ENCODE results near the gene PRXL2A.

PRXL2A gene

GRCh38 chr10:80436446-80437098 is 28.2 kb downstream of the PRXL2A start:
- peaks cover 2% of the 10 kb centered on the region for H3K36me3 Mint-ChIP-seq (ENCODE audit: insufficient read depth)
- no peak for DNase-seq (ENCODE audit: low spot score in 2 of 2)
- no peak for ATAC-seq (replicated peaks; ENCODE audit: extremely low read depth, poor library complexity, severe bottlenecking)
- H3K27me3 Mint-ChIP-seq: peaks cover 27% of the 10 kb centered on the region
- H3K4me1 Mint-ChIP-seq: no peaks in the 10 kb centered on the region
- no peak overlapping the region for H3K4me3 Mint-ChIP-seq
- H3K27ac Mint-ChIP-seq (ENCODE audit: low read depth): no peak overlapping the region
- no peaks in the 10 kb centered on the region for H3K9me3 Mint-ChIP-seq

- no peaks in the 10 kb centered on the region for H3K4me1 Mint-ChIP-seq
- no peak overlapping the region for H3K4me3 Mint-ChIP-seq
- H3K27ac Mint-ChIP-seq (ENCODE audit: low read depth): no peak overlapping the region
- DNase-seq (ENCODE audit: low spot score in 2 of 2) (no peak), ATAC-seq (replicated peaks; ENCODE audit: extremely low read depth, poor library complexity, severe bottlenecking) (no peak)
- peaks cover 27% of the 10 kb centered on the region for H3K27me3 Mint-ChIP-seq
- peaks cover 2% of the 10 kb centered on the region for H3K36me3 Mint-ChIP-seq (ENCODE audit: insufficient read depth)
- no peaks in the 10 kb centered on the region for H3K9me3 Mint-ChIP-seq
These were observed 28.9 kb downstream of the PRXL2A start for GRCh38 chr10:80437227-80437626.

DNA sequence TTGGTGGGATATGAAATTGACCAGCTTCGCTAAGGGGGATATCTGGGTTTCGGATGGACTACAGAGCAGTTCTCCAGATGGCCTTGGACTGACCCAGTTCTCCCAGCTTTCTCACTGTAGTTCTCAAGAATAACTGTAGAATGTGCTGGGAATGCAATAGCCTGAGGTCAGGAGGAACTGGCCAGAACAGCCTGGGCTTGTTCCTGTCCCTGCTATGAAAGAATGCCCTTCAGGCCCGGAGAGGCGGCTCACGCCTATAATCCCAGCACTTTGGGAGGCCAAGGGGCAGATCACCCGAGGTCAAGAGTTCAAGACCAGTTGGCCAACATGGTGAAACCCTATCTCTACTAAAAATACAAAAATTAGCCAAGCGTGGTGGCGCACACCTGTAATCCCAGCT is 33.5 kb downstream of the PRXL2A start:
- no peak overlapping the region for H3K4me3 Mint-ChIP-seq
- peaks cover 12% of the 10 kb centered on the region for H3K36me3 Mint-ChIP-seq (ENCODE audit: insufficient read depth)
- H3K4me1 Mint-ChIP-seq: peaks cover 30% of the 10 kb centered on the region
- no peaks in the 10 kb centered on the region for H3K9me3 Mint-ChIP-seq
- H3K27ac Mint-ChIP-seq (ENCODE audit: low read depth): no peak overlapping the region
- no peak for DNase-seq (ENCODE audit: low spot score in 2 of 2)
- ATAC-seq (replicated peaks; ENCODE audit: extremely low read depth, poor library complexity, severe bottlenecking): no peak
- peaks cover 23% of the 10 kb centered on the region for H3K27me3 Mint-ChIP-seq

DNA sequence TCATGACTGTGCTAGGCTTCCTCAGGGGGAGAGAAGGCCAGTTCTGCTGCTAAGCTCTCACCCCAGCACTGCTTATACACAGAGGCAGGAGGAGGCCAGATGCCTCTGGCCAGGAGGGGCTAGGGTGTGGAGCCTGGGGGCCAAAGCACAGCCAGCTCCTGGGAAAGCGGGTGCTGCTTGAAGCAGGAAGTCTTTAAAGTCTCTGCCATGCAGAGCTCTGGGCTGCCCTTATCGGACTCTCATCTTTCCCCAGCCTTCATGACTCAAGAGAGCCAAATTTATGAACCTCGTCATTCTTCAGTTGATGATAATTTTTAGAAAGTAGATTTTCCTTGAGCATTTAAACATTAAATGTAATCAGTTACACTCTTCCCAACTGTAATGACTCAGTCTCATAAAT is 34.5 kb downstream of the PRXL2A start:
- Mint-ChIP-seq H3K27ac (ENCODE audit: low read depth) (no peak overlapping the region), H3K27me3 (peaks cover 13% of the 10 kb centered on the region), H3K36me3 (ENCODE audit: insufficient read depth) (peaks cover 12% of the 10 kb centered on the region), H3K4me3 (no peak overlapping the region), H3K4me1 (peaks cover 37% of the 10 kb centered on the region), H3K9me3 (no peaks in the 10 kb centered on the region)
- ATAC-seq (replicated peaks; ENCODE audit: extremely low read depth, poor library complexity, severe bottlenecking): no peak
- no peak for DNase-seq (ENCODE audit: low spot score in 2 of 2)

DNA sequence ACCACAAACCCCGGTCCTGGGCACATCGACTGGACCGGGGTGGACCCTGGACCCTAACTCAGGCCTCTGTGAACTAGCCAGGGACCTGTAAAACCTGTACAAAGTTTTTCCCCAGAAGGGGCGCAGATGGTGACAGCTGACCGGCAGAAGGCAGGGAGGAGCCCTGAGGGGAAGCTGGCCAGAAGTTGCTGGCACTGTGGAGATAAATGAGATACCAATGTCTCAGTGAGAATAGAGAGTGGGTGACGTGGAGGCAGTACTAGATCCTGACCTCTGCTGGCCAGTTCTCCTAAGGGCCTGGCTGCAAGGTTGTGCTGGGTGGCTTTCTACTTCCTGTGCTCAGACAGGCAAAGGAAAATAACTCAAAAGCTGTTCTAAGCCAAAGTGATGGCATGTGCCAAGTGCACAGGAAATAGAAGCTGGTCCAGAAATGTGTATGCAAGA is 35.2 kb downstream of the PRXL2A start:
- H3K27ac Mint-ChIP-seq (ENCODE audit: low read depth): no peak overlapping the region
- H3K27me3 Mint-ChIP-seq: peaks cover 6% of the 10 kb centered on the region
- DNase-seq (ENCODE audit: low spot score in 2 of 2) (no peak), ATAC-seq (replicated peaks; ENCODE audit: extremely low read depth, poor library complexity, severe bottlenecking) (peak; percentile 17)
- peaks cover 37% of the 10 kb centered on the region for H3K4me1 Mint-ChIP-seq
- H3K4me3 Mint-ChIP-seq: no peak overlapping the region
- H3K36me3 Mint-ChIP-seq (ENCODE audit: insufficient read depth): peaks cover 12% of the 10 kb centered on the region
- no peaks in the 10 kb centered on the region for H3K9me3 Mint-ChIP-seq

- H3K4me3 Mint-ChIP-seq: peak overlapping the region; percentile 5
- H3K27ac Mint-ChIP-seq (ENCODE audit: low read depth): peak overlapping the region; percentile 66
- peaks cover 12% of the 10 kb centered on the region for H3K36me3 Mint-ChIP-seq (ENCODE audit: insufficient read depth)
- H3K27me3 Mint-ChIP-seq: peaks cover under 1% of the 10 kb centered on the region
- H3K9me3 Mint-ChIP-seq: no peaks in the 10 kb centered on the region
- peaks cover 37% of the 10 kb centered on the region for H3K4me1 Mint-ChIP-seq
- no peak for DNase-seq (ENCODE audit: low spot score in 2 of 2)
- ATAC-seq (replicated peaks; ENCODE audit: extremely low read depth, poor library complexity, severe bottlenecking): no peak
These were observed 35.8 kb downstream of the PRXL2A start for GRCh38 chr10:80444124-80444523.

GRCh38 chr10:80444646-80445319 is 36.4 kb downstream of the PRXL2A start:
- Mint-ChIP-seq H3K36me3 (ENCODE audit: insufficient read depth) (peaks cover 12% of the 10 kb centered on the region), H3K4me3 (peak overlapping the region; percentile 5), H3K27me3 (no peaks in the 10 kb centered on the region), H3K27ac (ENCODE audit: low read depth) (peak overlapping the region; percentile 66), H3K4me1 (peaks cover 37% of the 10 kb centered on the region), H3K9me3 (no peaks in the 10 kb centered on the region)
- peak; percentile 45 to 71 for DNase-seq (ENCODE audit: low spot score in 2 of 2)
- ATAC-seq (replicated peaks; ENCODE audit: extremely low read depth, poor library complexity, severe bottlenecking): peak; percentile 81

DNA sequence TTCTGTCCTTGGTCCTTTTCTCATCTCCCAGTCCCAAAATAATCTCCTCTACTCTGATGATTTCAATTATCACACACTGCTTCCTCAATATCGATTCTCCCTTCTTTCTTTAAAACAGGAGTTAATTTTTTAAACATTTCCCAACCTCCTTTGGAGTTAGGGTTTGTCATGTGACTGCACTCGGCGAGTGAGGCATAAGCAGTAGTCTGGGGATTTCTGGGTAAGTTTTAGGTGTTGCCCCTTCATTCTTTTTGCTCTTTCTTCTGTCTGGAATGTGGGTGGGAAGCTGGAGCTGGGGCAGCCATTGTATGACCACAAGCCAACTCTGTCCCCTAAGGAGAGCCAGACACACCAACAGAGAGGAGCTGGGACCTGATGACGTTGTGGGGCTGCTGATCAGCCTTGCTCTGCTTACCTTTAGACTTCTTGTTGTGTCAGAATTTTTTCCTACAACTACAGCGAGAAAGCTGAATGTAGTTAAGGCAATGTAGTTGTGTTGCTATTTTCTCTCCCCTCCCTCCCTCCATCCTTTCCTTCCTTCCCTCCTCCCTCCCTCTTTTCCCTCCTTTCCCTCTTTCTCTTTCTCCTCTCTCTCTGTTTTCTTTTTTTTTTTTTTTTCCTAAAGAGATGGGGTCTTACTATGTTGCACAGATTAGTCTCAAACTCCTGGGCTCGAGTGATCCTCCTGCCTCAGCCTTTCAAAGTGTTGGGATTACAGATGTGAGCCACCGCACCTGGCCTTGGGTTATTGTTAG is 39.3 kb downstream of the PRXL2A start:
- Mint-ChIP-seq H3K27me3 (no peaks in the 10 kb centered on the region), H3K9me3 (no peaks in the 10 kb centered on the region), H3K36me3 (ENCODE audit: insufficient read depth) (peaks cover 12% of the 10 kb centered on the region), H3K4me3 (no peak overlapping the region), H3K4me1 (peaks cover 37% of the 10 kb centered on the region), H3K27ac (ENCODE audit: low read depth) (peak overlapping the region; percentile 19)
- DNase-seq (ENCODE audit: low spot score in 2 of 2): no peak
- no peak for ATAC-seq (replicated peaks; ENCODE audit: extremely low read depth, poor library complexity, severe bottlenecking)

DNA sequence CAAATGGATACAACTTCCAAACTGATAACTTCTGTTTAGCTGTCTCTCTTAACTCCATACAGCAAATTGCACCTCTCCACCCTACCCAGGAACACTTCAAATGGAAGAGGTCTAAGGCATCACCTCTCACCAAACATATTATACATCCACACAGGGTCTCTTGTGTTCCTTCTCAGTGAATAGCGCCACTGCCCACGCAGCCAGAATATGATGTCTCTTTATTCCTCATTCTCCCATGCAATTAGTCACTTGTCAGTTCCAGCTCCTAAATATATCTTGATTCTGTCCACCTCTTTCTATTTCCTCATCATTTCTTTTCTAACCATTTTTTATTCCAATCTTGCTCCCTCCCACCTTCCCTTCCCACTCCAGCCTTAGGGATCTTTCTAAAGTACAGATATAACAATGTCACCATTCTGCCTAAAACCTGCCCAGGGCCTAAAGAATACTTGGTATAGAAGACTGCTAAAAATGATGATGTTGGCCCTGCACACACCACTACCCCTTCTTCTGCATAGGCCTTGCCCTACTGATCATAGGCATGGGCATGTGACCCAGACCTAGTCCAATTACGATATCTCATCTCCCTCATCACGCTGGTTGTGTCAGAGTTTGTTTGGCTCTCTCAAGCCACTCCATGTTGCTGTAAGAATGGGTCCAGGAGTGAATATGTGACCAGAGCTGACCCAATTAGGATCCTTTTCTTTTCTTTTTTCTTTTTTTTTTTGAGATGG is 40.0 kb downstream of the PRXL2A start:
- H3K9me3 Mint-ChIP-seq: no peaks in the 10 kb centered on the region
- DNase-seq (ENCODE audit: low spot score in 2 of 2) (no peak), ATAC-seq (replicated peaks; ENCODE audit: extremely low read depth, poor library complexity, severe bottlenecking) (no peak)
- H3K27ac Mint-ChIP-seq (ENCODE audit: low read depth): peak overlapping the region; percentile 19
- no peaks in the 10 kb centered on the region for H3K27me3 Mint-ChIP-seq
- H3K36me3 Mint-ChIP-seq (ENCODE audit: insufficient read depth): peaks cover 12% of the 10 kb centered on the region
- H3K4me3 Mint-ChIP-seq: no peak overlapping the region
- H3K4me1 Mint-ChIP-seq: peaks cover 37% of the 10 kb centered on the region

DNA sequence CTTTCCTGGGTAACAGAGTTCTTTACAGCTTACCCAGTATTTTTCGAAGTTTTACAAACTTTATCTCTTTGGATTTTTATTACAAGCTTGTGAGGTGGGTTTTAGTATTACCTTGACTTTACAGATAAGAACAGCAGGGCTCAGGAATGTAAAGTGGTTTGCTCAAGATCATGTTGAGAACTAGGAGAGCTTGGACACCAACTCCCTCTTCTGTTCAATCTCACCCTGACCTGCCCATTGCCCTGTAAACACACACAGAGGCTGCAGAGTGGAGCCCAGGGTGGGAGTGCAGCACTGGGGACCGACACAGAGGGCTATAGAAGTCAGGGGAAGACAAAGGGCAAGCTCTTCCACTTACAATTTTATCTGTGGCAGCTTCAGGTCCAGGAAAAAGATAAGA is 41.2 kb downstream of the PRXL2A start:
- no peaks in the 10 kb centered on the region for H3K9me3 Mint-ChIP-seq
- H3K36me3 Mint-ChIP-seq (ENCODE audit: insufficient read depth): peaks cover 4% of the 10 kb centered on the region
- peaks cover 28% of the 10 kb centered on the region for H3K4me1 Mint-ChIP-seq
- H3K27me3 Mint-ChIP-seq: no peaks in the 10 kb centered on the region
- DNase-seq (ENCODE audit: low spot score in 2 of 2) (no peak), ATAC-seq (replicated peaks; ENCODE audit: extremely low read depth, poor library complexity, severe bottlenecking) (no peak)
- no peak overlapping the region for H3K27ac Mint-ChIP-seq (ENCODE audit: low read depth)
- no peak overlapping the region for H3K4me3 Mint-ChIP-seq

- H3K9me3 Mint-ChIP-seq: no peaks in the 10 kb centered on the region
- peaks cover 3% of the 10 kb centered on the region for H3K36me3 Mint-ChIP-seq (ENCODE audit: insufficient read depth)
- DNase-seq (ENCODE audit: low spot score in 2 of 2) (no peak), ATAC-seq (replicated peaks; ENCODE audit: extremely low read depth, poor library complexity, severe bottlenecking) (no peak)
- peaks cover 26% of the 10 kb centered on the region for H3K4me1 Mint-ChIP-seq
- H3K27ac Mint-ChIP-seq (ENCODE audit: low read depth): no peak overlapping the region
- H3K27me3 Mint-ChIP-seq: no peaks in the 10 kb centered on the region
- no peak overlapping the region for H3K4me3 Mint-ChIP-seq
These were observed 42.8 kb downstream of the PRXL2A start for GRCh38 chr10:80451132-80451531.

GRCh38 chr10:80452069-80452468 is 43.7 kb downstream of the PRXL2A start:
- Mint-ChIP-seq H3K4me1 (peaks cover 23% of the 10 kb centered on the region), H3K36me3 (ENCODE audit: insufficient read depth) (peaks cover 6% of the 10 kb centered on the region), H3K27ac (ENCODE audit: low read depth) (no peak overlapping the region), H3K9me3 (no peaks in the 10 kb centered on the region), H3K4me3 (no peak overlapping the region), H3K27me3 (no peaks in the 10 kb centered on the region)
- no peak for ATAC-seq (replicated peaks; ENCODE audit: extremely low read depth, poor library complexity, severe bottlenecking)
- no peak for DNase-seq (ENCODE audit: low spot score in 2 of 2)
